ENCODE data around the gene CDC42EP5.

- no peak for TF ChIP-seq CTCF (IDR thresholded peaks at IDR 0.05)
- no peak for TF ChIP-seq EZH2 (IDR thresholded peaks at IDR 0.05; ENCODE audit: borderline replicate concordance, insufficient read depth, low read depth, low read length, poor library complexity, severe bottlenecking)
These were observed 43.4 kb downstream of the CDC42EP5 start for GRCh38 chr19:54429545-54430227.

Data from B cell (primary cell).